Left kidney (tissue), 2 donors: Measurements from ENCODE around the gene RPUSD4. TPM values are rescaled to one million over a fixed set of nuclear protein-coding genes. Genes with fewer than 3 reads are reported as not detected.

Experiments used
- DNase-seq: peaks from one replicate; pipeline ENCODE4 v3.0.0-alpha.2; 2013
- polyA plus RNA-seq: library from polyadenylated mRNA; unstranded; fragments of 120-200 nt; gene quantifications from one replicate; pipeline ENCODE4 v1.2.1, GENCODE V29; 2013; ENCODE audit not compliant: insufficient read length

RPUSD4 gene
- polyA plus RNA-seq, 1 donor: 43.7 TPM

DNA sequence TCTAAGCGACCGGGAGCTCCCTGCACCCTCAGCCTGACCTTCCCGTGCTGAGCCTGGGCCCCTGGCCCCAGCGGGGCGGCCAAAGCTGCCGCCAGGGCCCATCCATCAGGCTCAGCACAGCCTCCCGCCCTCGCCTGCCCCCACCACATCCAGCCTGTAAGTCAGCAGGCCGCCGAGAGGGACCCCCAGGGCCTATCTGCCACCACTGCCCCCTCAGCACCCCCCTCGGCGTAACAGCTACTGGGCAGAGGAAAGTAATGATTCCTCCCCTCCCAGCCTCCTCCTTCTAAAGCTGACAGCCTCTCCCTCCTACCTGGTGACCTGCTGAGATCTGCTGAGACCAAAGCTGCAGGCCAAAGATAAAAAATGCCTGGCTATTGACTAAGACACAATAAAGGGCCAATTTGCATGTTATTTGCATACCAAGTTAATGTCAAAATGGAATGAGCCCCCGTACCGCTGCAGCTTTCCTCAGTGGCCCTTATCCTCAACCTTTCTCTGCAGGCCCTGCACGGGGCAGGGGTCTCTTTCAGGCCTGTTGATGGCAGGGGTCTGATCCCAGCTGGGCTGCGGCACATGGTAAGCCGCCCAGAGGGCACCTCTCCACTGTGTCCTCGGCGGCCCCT, 51.6 kb downstream of the RPUSD4 start:
- no peak for DNase-seq

DNA sequence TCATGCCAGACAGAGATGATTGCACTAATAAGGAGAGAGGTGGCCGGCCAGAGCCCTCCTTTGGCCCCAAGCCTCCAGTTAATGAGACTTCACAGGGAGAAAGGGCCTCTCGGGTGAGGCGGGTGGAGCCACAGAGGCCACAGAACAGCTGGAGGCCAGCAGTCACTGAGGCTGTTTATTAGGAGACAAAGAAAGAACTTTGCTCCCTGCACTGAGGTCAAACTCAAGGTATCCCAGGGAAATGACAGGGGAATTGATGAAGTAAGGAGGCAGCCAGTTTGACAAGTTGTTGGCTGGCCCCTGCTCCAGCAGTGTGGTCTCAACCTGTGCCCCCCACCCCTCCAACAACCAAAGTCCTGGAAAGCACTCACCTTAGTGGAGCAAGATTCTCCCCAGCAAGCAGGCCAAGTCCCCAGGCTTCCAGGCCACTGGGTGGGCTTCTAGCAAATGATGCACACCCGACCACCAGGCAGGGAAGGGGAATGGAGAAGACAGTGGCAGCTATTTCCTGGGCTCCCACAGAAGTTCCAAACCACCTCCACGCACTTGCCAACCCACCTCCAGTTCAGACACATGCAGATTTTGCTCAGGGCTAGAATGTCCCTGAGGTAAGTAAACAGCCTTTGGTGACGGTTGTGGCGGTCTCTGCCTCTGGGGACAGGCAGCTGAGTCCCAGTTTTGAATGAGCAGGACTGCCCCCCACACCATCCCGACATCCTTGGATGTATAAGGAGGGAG, 53.2 kb downstream of the RPUSD4 start:
- no peak for DNase-seq

DNA sequence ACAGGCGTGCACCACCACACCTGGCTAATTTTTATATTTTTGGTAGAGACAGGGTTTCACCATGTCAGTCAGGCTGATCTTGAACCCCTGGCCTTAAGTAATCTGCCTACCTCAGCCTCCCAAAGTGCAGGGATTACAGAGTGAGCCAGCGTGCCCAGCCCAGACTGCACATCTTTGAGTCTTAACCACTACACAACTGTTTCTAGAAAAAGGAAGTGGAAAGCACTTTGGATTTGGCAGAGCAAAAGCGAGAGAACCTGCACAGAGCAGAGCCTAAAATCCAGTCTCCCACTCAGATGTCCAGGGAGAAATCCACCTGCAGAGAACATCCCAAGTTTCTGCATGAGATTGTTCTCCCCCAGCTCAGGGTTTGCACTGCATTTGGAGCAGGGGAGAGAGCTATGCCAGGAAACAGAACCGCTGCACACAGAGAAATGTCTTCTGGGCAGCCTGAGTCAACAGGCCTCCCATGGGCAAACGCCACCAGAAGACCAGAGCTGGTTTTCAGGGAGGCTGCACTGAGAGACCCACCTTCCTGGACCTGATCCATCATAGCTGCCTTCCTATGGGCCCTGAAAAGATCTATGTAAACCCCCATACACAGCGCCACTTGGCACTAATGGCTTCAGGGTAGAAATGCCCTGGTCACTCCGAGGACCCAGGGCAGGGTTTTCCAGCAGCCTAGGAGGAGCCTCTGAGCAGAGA, 54.0 kb downstream of the RPUSD4 start:
- DNase-seq: no peak

DNA sequence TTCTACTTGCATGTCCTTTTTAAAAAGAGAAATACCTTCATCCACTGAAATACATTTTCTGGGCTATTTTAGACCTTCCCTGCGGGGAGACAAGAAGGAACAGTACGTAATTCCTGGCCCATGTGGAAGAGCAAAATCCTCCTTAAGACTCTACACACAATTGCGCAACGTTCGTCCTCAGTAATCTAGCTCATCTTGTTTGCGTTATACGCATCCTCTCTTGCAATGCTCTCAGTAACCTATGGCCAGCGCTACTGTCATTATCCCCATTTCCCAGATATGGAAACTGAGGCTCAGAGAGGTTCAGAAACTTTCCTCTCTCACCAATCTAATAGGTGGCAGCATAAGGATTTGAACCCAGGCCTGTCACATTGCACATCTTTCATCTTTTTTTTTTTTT, 54.6 kb downstream of the RPUSD4 start:
- DNase-seq: no peak

DNA sequence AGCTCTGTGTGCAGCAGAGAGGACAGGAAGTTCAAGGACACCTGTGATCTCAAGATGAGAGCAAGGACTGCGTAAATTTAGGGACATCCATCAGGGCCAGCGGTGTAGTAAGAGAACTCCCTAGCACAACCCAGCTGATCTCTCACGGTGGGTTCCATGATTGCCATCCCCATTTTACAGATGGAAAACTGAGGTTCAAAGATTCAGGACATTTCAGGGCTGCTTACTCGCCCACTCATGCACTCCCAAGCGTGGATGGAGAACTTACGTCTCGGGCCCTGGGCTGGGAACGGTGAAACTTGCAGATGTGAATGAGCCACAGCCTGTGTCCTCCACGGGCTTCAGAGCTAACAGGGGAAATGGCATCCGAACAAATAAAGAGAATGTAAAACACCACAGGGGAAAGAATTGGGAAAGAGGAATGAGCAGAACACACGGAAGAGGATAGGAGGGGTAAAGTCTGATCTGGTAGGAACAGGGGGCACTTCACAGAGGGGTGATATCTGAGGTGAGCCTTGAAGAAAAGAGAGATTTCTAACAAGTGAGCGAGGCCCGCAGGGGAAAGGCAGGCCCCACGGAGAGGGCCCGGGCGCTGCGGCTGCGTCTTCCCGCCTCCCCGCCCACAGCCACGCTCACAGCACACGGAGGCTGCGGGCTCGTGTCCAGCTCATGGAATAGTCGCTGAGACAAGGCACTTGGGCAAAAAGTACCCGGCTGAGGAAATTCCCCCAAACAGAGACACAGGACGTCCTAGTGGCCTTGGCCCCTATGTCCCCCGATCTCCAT, 55.9 kb downstream of the RPUSD4 start:
- DNase-seq: no peak

DNA sequence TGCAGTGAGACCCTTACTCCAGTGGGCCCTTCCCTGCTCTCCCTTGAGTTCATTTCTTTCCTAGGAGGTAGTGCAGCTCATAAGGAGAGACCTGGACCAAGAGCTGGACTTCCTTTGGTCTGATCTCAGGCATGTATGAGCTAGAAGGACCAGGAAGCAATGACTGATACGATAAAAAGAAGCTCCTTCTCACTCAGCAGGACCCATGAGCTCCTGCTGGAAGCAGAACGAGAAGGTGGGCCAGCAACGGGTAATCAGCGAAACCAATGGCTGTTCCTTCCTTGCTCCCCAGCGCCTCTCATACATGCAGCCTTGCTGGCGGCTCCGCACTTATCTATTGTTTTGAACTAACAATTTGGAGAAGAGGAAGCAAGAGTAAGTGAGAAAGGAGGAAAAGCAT, 56.8 kb downstream of the RPUSD4 start:
- no peak for DNase-seq

DNA sequence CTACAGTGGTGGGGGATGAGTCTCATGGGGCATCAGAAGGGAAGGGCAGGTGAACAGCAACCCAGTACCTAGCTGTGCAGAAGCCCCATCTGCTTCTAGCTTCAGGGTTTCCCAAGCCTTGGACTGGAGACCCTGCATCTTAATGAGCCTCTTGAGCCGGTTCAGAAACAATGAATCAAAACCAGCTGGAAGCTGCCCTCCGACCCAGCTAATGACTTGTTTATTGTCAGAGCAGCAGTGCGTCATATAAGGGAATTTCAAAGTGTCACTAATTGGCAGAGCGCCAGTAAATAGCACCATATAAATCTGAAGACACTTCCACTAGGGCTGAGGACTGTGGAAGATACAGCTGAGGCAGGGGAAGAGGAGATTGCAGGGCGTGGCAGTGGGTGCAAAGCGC, 57.5 kb downstream of the RPUSD4 start:
- DNase-seq: peak; percentile 88

DNA sequence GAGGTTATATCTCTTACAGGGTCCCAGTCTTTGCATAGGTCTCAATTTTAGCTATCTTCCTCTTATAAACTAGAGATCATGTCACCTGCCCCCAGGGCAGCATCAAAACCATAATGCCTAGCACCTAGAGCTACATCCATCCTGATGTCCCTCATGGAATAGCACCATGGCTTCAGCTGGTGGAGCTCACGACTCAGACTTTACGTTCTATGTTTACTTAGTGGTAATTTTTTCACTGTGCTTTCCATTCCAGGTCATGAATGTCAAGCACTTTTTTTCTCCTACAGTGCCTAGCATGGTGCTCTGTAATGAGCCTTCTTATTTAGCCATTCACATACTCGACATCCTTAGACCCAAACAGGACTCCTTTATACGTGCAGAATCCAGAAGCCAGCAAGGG, 58.4 kb downstream of the RPUSD4 start:
- DNase-seq: no peak

DNA sequence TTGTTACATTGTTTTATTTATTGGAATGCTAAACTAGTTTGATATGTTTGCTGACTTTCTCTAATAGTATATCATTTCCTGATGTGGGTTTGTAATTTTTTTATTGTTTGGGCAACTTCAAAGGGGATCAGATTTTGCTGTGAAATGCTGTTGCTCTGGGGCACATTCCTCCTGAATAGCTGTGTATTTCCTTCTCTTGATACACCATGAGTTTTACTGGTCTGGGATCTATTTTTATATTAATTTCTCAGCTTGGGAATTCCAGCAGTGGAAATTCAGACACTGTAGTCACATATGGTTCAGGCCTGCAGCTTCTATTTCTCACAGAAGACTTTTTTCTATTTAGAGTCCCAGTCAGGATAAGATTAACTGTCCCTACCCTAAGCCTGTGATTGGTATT, 58.9 kb downstream of the RPUSD4 start:
- DNase-seq: no peak

DNA sequence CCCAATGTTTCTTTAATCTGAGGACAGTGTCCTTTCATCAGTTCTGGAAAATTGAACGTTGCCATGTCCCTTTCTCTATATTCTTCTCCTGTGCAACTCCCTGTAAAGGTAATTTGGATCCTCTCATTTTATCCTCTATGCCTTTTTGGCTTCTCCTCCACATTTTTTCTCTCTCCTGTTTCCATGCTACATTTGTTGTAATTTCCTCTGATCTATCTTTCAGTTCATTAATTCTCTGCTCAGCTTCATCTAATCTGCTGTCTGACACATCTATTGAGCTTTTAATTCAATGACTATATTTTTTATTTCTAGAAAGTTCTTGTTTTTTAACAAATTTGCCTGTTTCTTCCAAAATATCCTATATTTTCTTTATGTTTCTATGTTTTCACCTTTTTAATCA, 59.3 kb downstream of the RPUSD4 start:
- DNase-seq: no peak

Other genes starting within 250 kb of the RPUSD4 start
- 30.9 TPM for gene CDON, start 148.8 kb downstream of the RPUSD4 start, polyA plus RNA-seq
- gene FAM118B, start 132 bp upstream of the RPUSD4 start, polyA plus RNA-seq: 32.5 TPM
- gene SRPRA, start 57.2 kb upstream of the RPUSD4 start, polyA plus RNA-seq: 86.6 TPM
- 58.4 TPM for gene FOXRED1, start 57.5 kb upstream of the RPUSD4 start, polyA plus RNA-seq
- gene TIRAP, start 71.4 kb upstream of the RPUSD4 start, polyA plus RNA-seq: 15.5 TPM
- gene DCPS, start 92.4 kb upstream of the RPUSD4 start, polyA plus RNA-seq: 14.6 TPM
- 15.3 TPM for gene ST3GAL4, start 144.0 kb upstream of the RPUSD4 start, polyA plus RNA-seq